ENCODE results near the gene TCFL5.

DNA sequence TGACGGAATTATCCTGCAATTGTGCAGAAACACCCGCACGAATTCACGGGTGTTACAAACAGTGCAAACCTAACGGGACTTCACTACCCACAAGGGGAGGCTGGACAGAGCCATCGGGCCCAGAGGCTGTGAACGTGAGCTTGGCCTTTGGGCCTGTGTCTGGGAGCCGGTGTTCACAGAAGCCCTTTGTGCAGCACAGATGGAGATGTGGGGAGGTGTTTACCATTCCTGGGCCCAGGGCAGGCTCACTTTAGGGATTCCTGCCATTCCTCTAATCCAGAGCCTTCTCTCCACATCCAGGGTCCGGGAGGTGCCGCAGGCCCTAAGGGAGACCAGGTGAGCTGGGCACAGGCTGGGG is 29.8 kb downstream of the TCFL5 start:
- no peak for TF ChIP-seq EZH2 (IDR thresholded peaks at IDR 0.05; ENCODE audit: insufficient read depth, low read length)
- TF ChIP-seq, protein P1, sequence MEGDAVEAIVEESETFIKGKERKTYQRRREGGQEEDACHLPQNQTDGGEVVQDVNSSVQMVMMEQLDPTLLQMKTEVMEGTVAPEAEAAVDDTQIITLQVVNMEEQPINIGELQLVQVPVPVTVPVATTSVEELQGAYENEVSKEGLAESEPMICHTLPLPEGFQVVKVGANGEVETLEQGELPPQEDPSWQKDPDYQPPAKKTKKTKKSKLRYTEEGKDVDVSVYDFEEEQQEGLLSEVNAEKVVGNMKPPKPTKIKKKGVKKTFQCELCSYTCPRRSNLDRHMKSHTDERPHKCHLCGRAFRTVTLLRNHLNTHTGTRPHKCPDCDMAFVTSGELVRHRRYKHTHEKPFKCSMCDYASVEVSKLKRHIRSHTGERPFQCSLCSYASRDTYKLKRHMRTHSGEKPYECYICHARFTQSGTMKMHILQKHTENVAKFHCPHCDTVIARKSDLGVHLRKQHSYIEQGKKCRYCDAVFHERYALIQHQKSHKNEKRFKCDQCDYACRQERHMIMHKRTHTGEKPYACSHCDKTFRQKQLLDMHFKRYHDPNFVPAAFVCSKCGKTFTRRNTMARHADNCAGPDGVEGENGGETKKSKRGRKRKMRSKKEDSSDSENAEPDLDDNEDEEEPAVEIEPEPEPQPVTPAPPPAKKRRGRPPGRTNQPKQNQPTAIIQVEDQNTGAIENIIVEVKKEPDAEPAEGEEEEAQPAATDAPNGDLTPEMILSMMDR (IDR thresholded peaks at IDR 0.05; ENCODE audit: insufficient read depth, low read depth, low read length) = no peak
